Mucosa of rectum (tissue), 2 donors: ENCODE measurements around the gene HERPUD2.
"Not testable (repeated sequence)": the region's sequence is repeated elsewhere in the genome, so short reads cannot be mapped to it uniquely, and the experiment has no call there.

Source experiments
- H3K27ac ChIP-seq, 2 donors: one replicate each; pipeline ENCODE4 v1.7.0; 2013; ENCODE audit warnings: inconsistent platforms in 2 of 2, low read depth in 2 of 2, low read length in 2 of 2
- H3K27me3 ChIP-seq, 2 donors: one replicate each; pipeline ENCODE4 v1.7.0; 2013; ENCODE audit warnings: low read length in 2 of 2; ENCODE audit not compliant: control insufficient read depth in 2 of 2, insufficient read depth in 2 of 2
- H3K36me3 ChIP-seq, 2 donors: one replicate each; pipeline ENCODE4 v1.7.0; 2013; ENCODE audit warnings: low read length in 2 of 2; ENCODE audit not compliant: control insufficient read depth in 2 of 2, insufficient read depth in 2 of 2
- H3K4me1 ChIP-seq, 2 donors: one replicate each; pipeline ENCODE4 v1.7.0; 2013; ENCODE audit warnings: low read length in 2 of 2, mild to moderate bottlenecking in 1 of 2; ENCODE audit not compliant: control insufficient read depth in 2 of 2, insufficient read depth in 2 of 2
- H3K4me3 ChIP-seq, 2 donors: one replicate each; pipeline ENCODE4 v1.7.0; 2013; ENCODE audit warnings: low read length in 2 of 2
- H3K9ac ChIP-seq, 2 donors: one replicate each; pipeline ENCODE4 v1.7.0; 2013; ENCODE audit warnings: low read length in 2 of 2, low read depth in 1 of 2, mild to moderate bottlenecking in 1 of 2
- H3K9me3 ChIP-seq, 2 donors: one replicate each; pipeline ENCODE4 v1.7.0; 2013; ENCODE audit warnings: low read length in 2 of 2; ENCODE audit not compliant: control insufficient read depth in 2 of 2
- donor health status: healthy.
- donor health status: Normal muscosa, but diverticular disease.

The HERPUD2 gene

GRCh38 chr7:35681231-35682029 is 13.5 kb downstream of the HERPUD2 start:
- no peak overlapping the region for H3K27ac ChIP-seq
- H3K9ac ChIP-seq, result no peak overlapping the region
- no peaks in the 10 kb centered on the region for H3K4me1 ChIP-seq
- no peaks in the 10 kb centered on the region for H3K36me3 ChIP-seq
- H3K9me3 ChIP-seq, result no peaks in the 10 kb centered on the region
- no peaks in the 10 kb centered on the region for H3K27me3 ChIP-seq
- H3K4me3 ChIP-seq, result no peak overlapping the region

GRCh38 chr7:35680403-35681013 is 14.4 kb downstream of the HERPUD2 start:
- Histone ChIP-seq H3K4me1 (no peaks in the 10 kb centered on the region), H3K27ac (no peak overlapping the region)

GRCh38 chr7:35677582-35678356 is 17.2 kb downstream of the HERPUD2 start:
- Histone ChIP-seq H3K9ac (no peak overlapping the region), H3K4me3 (no peak overlapping the region), H3K27ac (no peak overlapping the region), H3K4me1 (no peaks in the 10 kb centered on the region), H3K9me3 (no peaks in the 10 kb centered on the region), H3K36me3 (no peaks in the 10 kb centered on the region), H3K27me3 (no peaks in the 10 kb centered on the region)

More at GRCh38 chr7:35680403-35681013, 14.4 kb downstream of the HERPUD2 start:
- Histone ChIP-seq H3K9ac (no peak overlapping the region), H3K4me3 (no peak overlapping the region), H3K36me3 (no peaks in the 10 kb centered on the region), H3K27me3 (no peaks in the 10 kb centered on the region), H3K9me3 (no peaks in the 10 kb centered on the region)

- no peak overlapping the region for H3K4me3 ChIP-seq
- no peaks in the 10 kb centered on the region for H3K9me3 ChIP-seq
- no peaks in the 10 kb centered on the region for H3K4me1 ChIP-seq
- no peaks in the 10 kb centered on the region for H3K27me3 ChIP-seq
- H3K9ac ChIP-seq, result no peak overlapping the region
- H3K36me3 ChIP-seq, result no peaks in the 10 kb centered on the region
- H3K27ac ChIP-seq, result no peak overlapping the region
Measured at GRCh38 chr7:35676211-35676610, 18.7 kb downstream of the HERPUD2 start.

GRCh38 chr7:35670856-35671569 is 23.9 kb downstream of the HERPUD2 start:
- H3K36me3 ChIP-seq, result peaks cover 14 to 17% of the 10 kb centered on the region in 2 donors
- no peak overlapping the region for H3K27ac ChIP-seq
- no peak overlapping the region for H3K4me3 ChIP-seq
- H3K9ac ChIP-seq, result no peak overlapping the region
- no peaks in the 10 kb centered on the region for H3K27me3 ChIP-seq
- no peaks in the 10 kb centered on the region for H3K9me3 ChIP-seq
- no peaks in the 10 kb centered on the region for H3K4me1 ChIP-seq

GRCh38 chr7:35660411-35660810 is 34.5 kb downstream of the HERPUD2 start:
- H3K27me3 ChIP-seq, H3K9me3 ChIP-seq, H3K4me3 ChIP-seq, H3K9ac ChIP-seq, H3K27ac ChIP-seq, H3K4me1 ChIP-seq: not testable (repeated sequence)
- peaks cover 9 to 13% of the 10 kb centered on the region in 2 donors for H3K36me3 ChIP-seq

- Histone ChIP-seq H3K27me3 (no peaks in the 10 kb centered on the region), H3K9me3 (no peaks in the 10 kb centered on the region), H3K9ac (no peak overlapping the region), H3K4me3 (no peak overlapping the region), H3K27ac (no peak overlapping the region), H3K36me3 (peaks cover 2 to 5% of the 10 kb centered on the region in 2 donors), H3K4me1 (no peaks in the 10 kb centered on the region)
Measured at GRCh38 chr7:35658606-35659201, 36.2 kb downstream of the HERPUD2 start.

- Histone ChIP-seq H3K36me3 (peaks cover 2 to 5% of the 10 kb centered on the region in 2 donors), H3K9ac (no peak overlapping the region), H3K9me3 (no peaks in the 10 kb centered on the region), H3K27me3 (no peaks in the 10 kb centered on the region), H3K27ac (no peak overlapping the region), H3K4me1 (no peaks in the 10 kb centered on the region), H3K4me3 (no peak overlapping the region)
Measured at GRCh38 chr7:35657125-35657524, 37.8 kb downstream of the HERPUD2 start.

GRCh38 chr7:35654558-35654957 is 40.4 kb downstream of the HERPUD2 start:
- H3K36me3 ChIP-seq, H3K4me1 ChIP-seq, H3K27ac ChIP-seq: not testable (repeated sequence)

More at GRCh38 chr7:35654558-35654957, 40.4 kb downstream of the HERPUD2 start:
- not testable (repeated sequence) for H3K27me3 ChIP-seq, H3K9ac ChIP-seq, H3K4me3 ChIP-seq, H3K9me3 ChIP-seq
